Duodenal mucosa (tissue), 2 donors: ENCODE results near the gene ADCY10.
"Not testable (repeated sequence)": the region's sequence is repeated elsewhere in the genome, so short reads cannot be mapped to it uniquely, and the experiment has no call there.

ENCODE experiments used
- H3K27ac ChIP-seq: one replicate; pipeline ENCODE4 v1.7.0; 2013; ENCODE audit warnings: low read depth, low read length
- H3K27me3 ChIP-seq, 2 donors: one replicate each; pipeline ENCODE4 v1.7.0; 2013; ENCODE audit warnings: low read length in 2 of 2, control low read depth in 1 of 2; ENCODE audit not compliant: insufficient read depth in 2 of 2, control insufficient read depth in 1 of 2
- H3K36me3 ChIP-seq, 2 donors: one replicate each; pipeline ENCODE4 v1.7.0; 2013; ENCODE audit warnings: low read length in 2 of 2, control low read depth in 1 of 2; ENCODE audit not compliant: insufficient read depth in 2 of 2, control insufficient read depth in 1 of 2
- H3K4me1 ChIP-seq, 2 donors: one replicate each; pipeline ENCODE4 v1.7.0; 2013; ENCODE audit warnings: low read length in 2 of 2, control low read depth in 1 of 2; ENCODE audit not compliant: insufficient read depth in 2 of 2, control insufficient read depth in 1 of 2
- H3K4me3 ChIP-seq, 2 donors: one replicate each; pipeline ENCODE4 v1.7.0; 2013; ENCODE audit warnings: low read length in 2 of 2, low read depth in 1 of 2
- H3K9ac ChIP-seq, 2 donors: one replicate each; pipeline ENCODE4 v1.7.0; 2013; ENCODE audit warnings: low read length in 2 of 2, low read depth in 1 of 2
- H3K9me3 ChIP-seq, 2 donors: one replicate each; pipeline ENCODE4 v1.7.0; 2013; ENCODE audit warnings: low read length in 2 of 2, control low read depth in 1 of 2; ENCODE audit not compliant: control insufficient read depth in 1 of 2

The ADCY10 gene

DNA sequence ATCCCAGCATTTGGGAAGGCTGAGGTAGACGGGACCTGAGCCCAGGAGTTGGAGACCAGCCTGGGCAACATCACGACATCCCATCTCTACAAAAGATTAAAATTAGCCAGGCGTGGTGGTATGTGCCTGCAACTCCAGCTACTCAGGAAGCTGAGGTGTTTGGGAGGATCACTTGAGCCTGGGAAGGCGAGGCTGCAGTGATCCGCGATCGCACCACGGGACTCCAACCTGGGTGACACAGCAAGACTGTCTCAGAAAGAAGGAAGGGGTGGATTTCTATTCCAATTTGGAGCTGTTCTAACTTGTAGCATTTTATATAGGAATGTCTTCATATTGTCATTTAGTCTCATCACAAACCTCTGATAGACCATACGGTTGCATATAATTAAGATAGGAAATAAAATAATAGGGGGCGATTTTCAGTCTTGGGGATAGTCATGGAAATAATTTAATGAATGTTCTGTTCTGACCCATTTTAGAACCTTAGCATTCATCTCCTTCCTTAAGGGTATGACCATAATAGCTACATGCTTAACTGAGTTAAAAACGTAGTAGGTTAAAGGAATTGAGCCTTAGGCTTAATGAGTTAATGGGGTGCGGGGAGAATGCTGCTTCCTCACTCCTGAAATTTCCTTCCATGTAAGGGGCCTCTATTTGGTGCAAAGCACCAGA is 93.1 kb downstream of the ADCY10 start:
- H3K27ac ChIP-seq = no peak overlapping the region
- H3K4me1 ChIP-seq = peaks cover 0 to 13% of the 10 kb centered on the region in 2 donors
- H3K9ac ChIP-seq = peak overlapping the region in 1 of 2 donors; percentile 38
- H3K9me3 ChIP-seq = peaks cover 2% of the 10 kb centered on the region in 2 donors
- no peaks in the 10 kb centered on the region for H3K36me3 ChIP-seq
- H3K27me3 ChIP-seq = no peaks in the 10 kb centered on the region
- H3K4me3 ChIP-seq = no peak overlapping the region

DNA sequence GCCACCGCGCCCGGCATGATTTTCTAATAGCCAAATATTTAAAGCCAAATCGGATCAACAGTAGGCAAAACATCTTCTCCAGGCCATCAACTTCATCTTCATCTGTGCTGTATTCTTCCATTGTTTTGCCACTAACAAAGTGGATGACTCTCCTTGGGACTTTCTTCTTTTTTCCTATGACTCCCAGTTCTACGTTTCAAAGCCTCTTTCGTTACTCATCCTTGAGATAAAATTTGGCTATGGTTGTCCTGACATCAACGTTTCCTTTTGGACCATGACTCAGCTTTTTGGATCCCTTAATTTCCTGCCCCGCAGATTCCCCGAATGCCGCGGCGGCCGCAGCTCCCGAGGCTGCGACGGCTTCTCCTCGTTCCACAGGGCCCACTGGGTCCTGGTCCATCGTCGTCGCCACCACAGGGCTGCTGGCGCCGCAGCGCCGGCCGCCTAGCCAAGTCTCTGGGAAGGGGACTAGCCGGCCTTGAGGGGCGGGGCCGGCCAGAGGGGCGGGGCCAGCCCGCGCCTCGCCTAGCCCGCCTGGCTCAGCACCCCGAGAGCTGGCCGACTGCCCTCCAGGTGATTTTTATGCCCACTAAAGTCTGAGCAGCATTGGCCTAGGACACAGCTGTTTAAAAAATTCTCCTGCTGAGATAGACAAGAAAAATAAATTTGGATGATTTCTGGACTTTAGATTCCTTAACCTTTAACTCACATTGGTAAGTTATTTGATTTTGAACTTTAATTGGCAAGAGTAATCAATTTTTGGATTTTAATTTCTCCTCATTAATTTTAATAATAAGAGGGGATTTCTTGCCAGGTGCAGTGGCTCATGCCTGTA is 93.9 kb downstream of the ADCY10 start:
- Histone ChIP-seq H3K36me3 (no peaks in the 10 kb centered on the region), H3K27me3 (no peaks in the 10 kb centered on the region), H3K9ac (peak overlapping the region in 1 of 2 donors; percentile 38), H3K4me3 (peak overlapping the region; percentile 32 to 48), H3K27ac (no peak overlapping the region), H3K4me1 (peaks cover 0 to 13% of the 10 kb centered on the region in 2 donors), H3K9me3 (peaks cover 8 to 9% of the 10 kb centered on the region in 2 donors)

DNA sequence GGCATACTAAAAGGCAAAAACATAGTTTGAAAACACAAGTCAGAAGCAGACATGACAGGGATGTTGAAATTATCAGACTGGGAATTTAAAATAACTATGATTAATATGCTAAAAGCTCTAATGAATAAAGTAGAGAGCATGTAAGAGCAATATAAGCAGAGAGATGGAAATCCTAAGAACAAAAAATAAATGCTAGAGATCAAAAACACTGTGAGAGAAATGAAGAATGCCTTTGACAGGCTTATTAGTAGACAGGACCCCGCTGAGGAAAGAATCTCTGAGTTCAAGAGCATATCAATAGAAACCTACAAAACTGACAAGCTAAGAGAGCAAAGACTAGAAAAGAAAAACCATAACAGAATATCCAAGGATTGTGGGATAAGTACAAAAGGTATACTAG is 98.3 kb downstream of the ADCY10 start:
- H3K4me3 ChIP-seq = no peak overlapping the region

DNA sequence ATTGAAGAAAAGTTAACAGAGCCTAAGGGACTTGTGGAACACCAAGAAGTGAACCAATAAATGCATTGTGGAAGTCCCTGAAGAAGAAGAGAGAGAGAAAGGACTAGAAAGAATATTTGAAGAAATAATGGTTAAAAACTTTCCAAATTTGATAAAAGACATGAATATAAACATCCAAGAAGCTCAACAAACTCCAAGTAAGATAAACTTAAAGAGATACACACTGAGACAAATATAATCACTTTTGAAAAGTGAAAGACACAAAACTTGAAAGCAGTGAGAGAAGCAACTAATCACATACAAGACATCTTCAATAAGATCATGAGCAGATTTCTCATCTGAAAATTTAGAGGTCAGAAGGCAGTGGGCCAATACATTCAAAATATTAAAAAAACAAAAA is 101.0 kb downstream of the ADCY10 start:
- H3K9ac ChIP-seq = no peak overlapping the region
- no peaks in the 10 kb centered on the region for H3K36me3 ChIP-seq
- H3K27me3 ChIP-seq = no peaks in the 10 kb centered on the region
- H3K4me3 ChIP-seq = no peak overlapping the region
- peaks cover 8 to 9% of the 10 kb centered on the region in 2 donors for H3K9me3 ChIP-seq
- H3K27ac ChIP-seq = no peak overlapping the region
- peaks cover 0 to 5% of the 10 kb centered on the region in 2 donors for H3K4me1 ChIP-seq

More for the DNA sequence above, 98.3 kb downstream of the ADCY10 start:
- Histone ChIP-seq H3K4me1 (peaks cover 0 to 8% of the 10 kb centered on the region in 2 donors), H3K36me3 (no peaks in the 10 kb centered on the region), H3K9me3 (peaks cover 8 to 9% of the 10 kb centered on the region in 2 donors), H3K27me3 (no peaks in the 10 kb centered on the region), H3K27ac (no peak overlapping the region), H3K9ac (no peak overlapping the region)

DNA sequence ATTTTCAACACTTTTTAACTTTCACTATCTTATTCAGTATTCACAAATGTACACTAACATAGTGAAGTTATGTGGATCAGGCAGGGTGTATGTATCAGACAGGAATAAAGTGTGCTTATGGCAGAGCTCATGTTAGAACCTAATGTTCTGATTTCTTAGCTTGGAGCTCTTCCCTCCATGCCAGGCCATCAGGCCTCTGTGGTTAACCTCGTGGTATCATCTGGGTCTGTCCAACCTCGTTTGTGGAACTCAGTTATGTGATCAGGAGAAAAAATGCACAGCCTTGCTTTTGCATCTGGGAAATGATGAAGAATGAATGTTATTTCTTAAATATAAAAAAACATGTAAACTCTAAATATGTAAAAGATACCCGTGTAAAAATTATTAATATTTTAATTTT is 105.2 kb downstream of the ADCY10 start:
- Histone ChIP-seq H3K9ac (no peak overlapping the region), H3K27ac (no peak overlapping the region), H3K4me1 (peaks cover 0 to 8% of the 10 kb centered on the region in 2 donors), H3K9me3 (no peaks in the 10 kb centered on the region), H3K36me3 (no peaks in the 10 kb centered on the region), H3K27me3 (no peaks in the 10 kb centered on the region), H3K4me3 (no peak overlapping the region)

DNA sequence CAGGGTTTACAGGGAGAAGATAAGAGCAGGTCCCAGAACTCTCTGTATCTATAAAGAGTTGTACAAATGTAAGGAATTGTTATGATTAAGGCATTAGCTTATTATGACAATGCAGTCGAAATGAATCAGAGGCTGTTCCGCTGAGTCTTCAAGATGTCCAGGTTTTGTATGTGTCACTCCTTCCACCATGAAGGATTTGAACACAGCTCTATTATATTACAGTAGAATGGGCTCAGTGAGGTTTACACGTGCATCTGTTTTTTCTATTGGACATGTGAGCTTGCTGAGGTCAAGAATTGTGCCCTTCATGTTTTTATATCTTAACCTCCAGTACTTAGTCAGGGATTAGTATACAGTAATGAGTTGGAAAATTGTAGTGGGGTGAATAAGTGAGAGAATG is 105.8 kb downstream of the ADCY10 start:
- Histone ChIP-seq H3K4me3 (no peak overlapping the region), H3K4me1 (peaks cover 4 to 8% of the 10 kb centered on the region in 2 donors), H3K27me3 (no peaks in the 10 kb centered on the region), H3K9me3 (no peaks in the 10 kb centered on the region), H3K9ac (no peak overlapping the region), H3K27ac (no peak overlapping the region), H3K36me3 (no peaks in the 10 kb centered on the region)

DNA sequence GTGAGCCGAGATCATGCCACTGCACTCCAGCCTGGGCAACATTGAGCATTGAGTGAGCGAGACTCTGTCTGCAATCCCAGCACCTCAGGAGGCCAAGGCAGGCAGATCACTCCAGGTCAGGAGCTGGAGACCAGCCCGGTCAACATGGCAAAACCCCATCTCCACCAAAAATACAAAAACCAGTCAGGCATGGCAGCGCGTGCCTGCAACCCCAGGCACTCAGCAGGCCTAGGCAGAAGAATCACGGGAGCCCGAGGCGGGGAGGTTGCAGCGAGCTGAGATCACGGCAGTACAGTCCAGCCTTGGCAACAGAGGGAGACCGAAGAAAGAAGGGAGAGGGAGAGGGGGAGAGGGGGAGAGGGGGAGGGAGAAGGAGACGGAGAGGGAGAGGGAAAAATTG is 107.3 kb downstream of the ADCY10 start:
- not testable (repeated sequence) for H3K9ac ChIP-seq, H3K36me3 ChIP-seq, H3K4me1 ChIP-seq, H3K4me3 ChIP-seq, H3K27ac ChIP-seq, H3K9me3 ChIP-seq, H3K27me3 ChIP-seq

DNA sequence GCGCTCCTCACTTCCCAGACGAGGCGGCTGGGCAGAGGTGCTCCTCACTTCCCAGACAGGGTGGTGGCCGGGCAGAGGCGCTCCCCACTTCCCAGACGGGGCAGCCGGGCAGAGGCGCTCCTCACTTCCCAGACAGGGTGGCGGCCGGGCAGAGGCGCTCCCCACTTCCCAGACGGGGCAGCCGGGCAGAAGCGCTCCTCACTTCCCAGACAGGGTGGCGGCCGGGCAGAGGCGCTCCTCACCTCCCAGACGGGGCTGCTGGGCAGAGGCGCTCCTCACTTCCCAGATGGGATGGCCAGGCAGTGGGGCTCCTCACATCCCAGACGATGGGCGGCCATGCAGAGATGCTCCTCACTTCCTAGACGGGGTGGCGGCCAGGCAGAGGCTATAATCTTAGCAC is 107.7 kb downstream of the ADCY10 start:
- H3K27me3 ChIP-seq, H3K36me3 ChIP-seq, H3K4me3 ChIP-seq, H3K9me3 ChIP-seq, H3K9ac ChIP-seq, H3K27ac ChIP-seq, H3K4me1 ChIP-seq: not testable (repeated sequence)

DNA sequence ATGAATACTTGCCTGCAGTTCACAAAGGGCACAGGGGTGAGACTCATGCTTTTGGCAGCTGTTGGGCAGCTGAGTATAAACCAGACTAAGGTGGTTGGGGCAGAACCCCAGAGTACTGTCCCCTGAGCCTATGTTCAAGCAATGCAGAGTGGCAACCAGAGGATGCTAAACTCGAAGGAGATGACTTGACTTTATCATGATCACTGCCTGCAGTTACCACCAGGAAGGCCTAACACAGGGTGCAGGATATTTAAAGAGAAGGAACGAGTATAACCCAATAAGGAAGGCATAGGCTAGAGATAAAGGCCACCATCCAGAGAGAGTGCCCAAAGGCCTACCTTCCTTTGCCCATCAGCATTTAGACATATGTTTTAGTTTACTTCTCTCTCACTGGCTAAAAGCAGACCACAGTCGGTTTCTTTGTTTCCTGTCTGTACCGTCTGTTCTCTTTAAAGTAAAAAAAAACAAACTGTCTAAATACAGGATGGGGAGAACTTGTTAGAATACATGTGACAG is 108.8 kb downstream of the ADCY10 start:
- Histone ChIP-seq H3K27ac (no peak overlapping the region), H3K4me3 (no peak overlapping the region), H3K4me1 (peaks cover 4 to 8% of the 10 kb centered on the region in 2 donors), H3K9ac (no peak overlapping the region), H3K36me3 (no peaks in the 10 kb centered on the region), H3K9me3 (no peaks in the 10 kb centered on the region), H3K27me3 (no peaks in the 10 kb centered on the region)
